Measurements from ENCODE around the gene TIMM23. TPM values are rescaled to one million over a fixed set of nuclear protein-coding genes. Genes with fewer than 3 reads are reported as not detected.
"Not testable (repeated sequence)": the region's sequence is repeated elsewhere in the genome, so short reads cannot be mapped to it uniquely, and the experiment has no call there.

Gene TIMM23
- total RNA-seq, 1 donor from 2014 or later = 52.4 TPM

GRCh38 chr10:45997557-45997956 is 25.3 kb downstream of the TIMM23 start:
- no peak for DNase-seq (ENCODE audit: low read depth in 2 of 2)

- DNase-seq (ENCODE audit: low read depth in 2 of 2) = no peak
Observed at GRCh38 chr10:45997994-45998763, 25.9 kb downstream of the TIMM23 start.

DNA sequence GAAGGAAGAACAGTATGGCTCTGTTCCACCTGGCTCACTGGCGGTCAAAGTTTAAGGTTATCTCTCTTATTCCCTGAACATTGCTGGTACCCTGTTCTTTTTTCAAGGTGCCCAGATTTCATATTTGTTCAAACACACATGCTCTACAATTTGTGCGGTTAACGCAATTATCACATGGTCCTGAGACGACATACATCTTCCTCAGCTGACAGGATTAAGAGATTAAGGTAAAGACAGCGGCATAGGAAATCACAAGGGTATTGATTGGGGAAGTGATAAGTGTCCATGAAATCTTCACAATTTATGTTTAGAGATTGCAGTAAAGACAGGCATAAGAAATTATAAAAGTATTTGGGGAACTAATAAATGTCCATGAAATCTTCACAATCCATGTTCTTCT is 27.7 kb downstream of the TIMM23 start:
- DNase-seq (ENCODE audit: low read depth in 2 of 2) = not testable (repeated sequence)

- DNase-seq (ENCODE audit: low read depth in 2 of 2) = no peak
Observed at GRCh38 chr10:46000538-46000937, 28.2 kb downstream of the TIMM23 start.

- no peak for DNase-seq (ENCODE audit: low read depth in 2 of 2)
Observed at GRCh38 chr10:46001187-46001756, 29.0 kb downstream of the TIMM23 start.

- DNase-seq (ENCODE audit: low read depth in 2 of 2) = not testable (repeated sequence)
Observed at GRCh38 chr10:46002189-46002687, 29.9 kb downstream of the TIMM23 start.

DNA sequence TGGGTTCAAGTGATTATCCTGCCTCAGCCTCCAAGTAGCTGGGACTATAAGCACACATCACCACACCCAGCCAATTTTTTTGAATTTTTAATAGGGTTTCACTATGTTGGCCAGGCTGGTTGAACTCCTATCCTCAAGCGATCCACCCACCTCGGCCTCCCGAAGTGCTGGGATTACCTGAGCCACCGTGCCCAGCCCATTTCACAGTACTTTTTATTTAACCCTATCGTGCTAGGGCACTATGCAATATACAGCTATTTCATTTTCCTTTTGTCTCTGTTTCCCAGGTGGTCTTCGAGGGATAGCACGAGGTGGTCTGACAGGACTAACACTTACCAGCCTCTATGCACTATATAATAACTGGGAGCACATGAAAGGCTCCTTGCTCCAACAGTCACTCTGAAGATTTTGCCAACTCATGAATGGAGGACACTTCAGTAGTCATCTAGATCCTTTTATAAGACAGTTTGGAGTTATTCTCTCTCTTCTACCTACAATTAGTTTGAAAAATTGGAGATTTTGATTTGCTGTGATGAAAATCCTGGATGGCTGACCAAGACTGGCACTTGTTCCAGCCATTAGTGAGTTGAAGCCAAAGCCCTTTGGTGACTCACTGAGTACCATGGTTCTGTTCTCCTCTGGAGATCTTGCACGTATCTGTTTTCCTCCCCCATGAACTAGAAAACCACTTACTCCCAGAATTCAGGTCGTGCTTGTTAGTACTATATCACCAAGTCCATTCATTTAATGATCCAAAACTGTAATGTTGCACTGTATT is 30.8 kb downstream of the TIMM23 start:
- no peak for DNase-seq (ENCODE audit: low read depth in 2 of 2)

DNA sequence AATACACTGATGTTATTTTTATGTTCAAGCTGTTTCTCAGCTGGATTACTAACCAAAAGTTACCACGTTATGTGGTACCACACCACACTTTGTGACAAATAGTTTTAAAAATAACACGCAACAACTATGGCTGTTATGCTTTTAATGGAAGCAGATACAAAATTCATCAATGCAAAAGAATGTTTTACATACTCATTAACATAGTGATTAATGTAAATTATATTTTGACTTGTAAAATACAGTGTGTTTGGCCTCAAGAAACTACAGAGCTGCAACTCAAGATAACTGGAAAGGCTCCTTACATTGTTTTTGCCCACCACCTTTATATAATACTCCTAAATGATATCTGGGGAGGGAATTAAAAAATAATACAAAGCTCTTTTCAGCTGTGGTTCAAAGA is 32.7 kb downstream of the TIMM23 start:
- no peak for DNase-seq (ENCODE audit: low read depth in 2 of 2)

DNA sequence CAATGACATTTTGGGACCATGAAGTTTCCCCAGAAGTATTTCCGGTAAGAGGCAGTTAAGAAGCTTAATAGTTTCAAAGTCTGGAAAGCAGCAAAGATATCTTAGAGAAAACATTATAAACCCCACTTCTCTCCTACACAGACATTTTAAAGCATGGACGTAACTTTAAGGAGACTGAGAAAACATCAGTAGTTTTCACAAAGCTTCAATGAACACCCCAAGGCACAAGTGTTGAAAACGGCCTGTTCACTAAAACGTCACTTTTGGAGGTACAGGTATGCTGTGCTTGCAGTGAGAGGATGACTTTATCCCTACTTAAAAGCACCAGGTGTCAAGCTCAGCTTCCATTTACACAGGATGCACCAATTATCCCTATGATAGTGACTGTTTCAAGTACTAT is 33.1 kb downstream of the TIMM23 start:
- DNase-seq (ENCODE audit: low read depth in 2 of 2) = no peak

DNA sequence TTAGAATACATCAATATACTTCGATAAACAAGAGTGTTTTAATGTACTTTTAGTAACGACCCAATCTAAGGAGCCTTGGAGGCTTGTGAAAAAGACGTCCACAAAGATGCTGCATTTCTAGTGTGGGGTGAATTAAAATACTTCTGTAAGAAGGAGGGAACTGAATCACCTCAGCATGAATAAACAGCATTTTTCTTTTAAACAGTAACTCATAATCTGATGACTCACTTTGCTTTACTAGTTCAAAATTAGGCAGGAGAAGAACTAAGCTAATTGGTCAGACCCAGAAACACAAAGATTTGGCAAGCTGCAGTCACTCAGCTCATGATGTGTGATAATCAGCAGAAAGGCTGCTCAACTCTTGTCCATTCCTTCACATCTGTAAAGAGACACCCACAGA is 33.9 kb downstream of the TIMM23 start:
- peak in 1 of 2 donors; percentile 47 for DNase-seq (ENCODE audit: low read depth in 2 of 2)

DNA sequence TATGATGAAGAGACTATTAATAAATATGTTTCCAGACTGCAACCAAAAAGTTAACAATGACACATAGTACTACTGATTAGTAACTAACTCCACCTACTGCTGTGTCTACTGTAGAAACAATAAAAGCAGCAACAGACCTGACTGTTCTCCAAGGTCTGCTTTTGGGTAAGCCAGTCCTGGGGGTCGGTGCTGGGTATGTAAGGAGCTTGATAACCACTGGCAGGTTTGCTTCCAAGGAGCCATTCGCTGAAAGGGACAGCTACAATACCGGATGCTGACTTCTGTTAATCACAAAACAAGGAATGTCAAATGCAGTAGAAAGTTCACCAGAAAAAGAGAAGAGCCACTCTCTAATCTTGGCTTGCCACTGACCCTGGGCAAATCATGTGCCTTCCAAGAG is 40.5 kb downstream of the TIMM23 start:
- DNase-seq (ENCODE audit: low read depth in 2 of 2) = no peak

DNA sequence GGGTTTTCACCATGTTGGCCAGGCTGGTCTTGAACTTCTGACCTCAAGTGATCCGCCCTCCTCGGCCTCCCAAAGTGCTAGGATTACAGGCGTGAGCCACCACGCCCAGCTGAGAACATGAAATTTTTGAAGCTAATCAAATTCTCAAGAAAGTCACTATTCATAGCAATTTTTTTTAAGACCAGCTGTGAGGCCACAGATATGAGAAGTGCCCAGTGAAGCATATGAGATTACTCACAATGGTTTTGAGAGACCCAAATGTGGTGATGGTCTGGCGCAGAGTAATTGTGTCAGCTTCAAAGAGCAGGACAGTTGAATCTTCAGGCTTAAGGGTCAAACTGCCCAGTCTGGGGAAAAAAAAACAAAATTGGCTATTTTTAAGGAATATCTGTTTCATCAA is 41.9 kb downstream of the TIMM23 start:
- no peak for DNase-seq (ENCODE audit: low read depth in 2 of 2)

- DNase-seq (ENCODE audit: low read depth in 2 of 2) = no peak
Observed at GRCh38 chr10:46014683-46015405, 42.6 kb downstream of the TIMM23 start.

DNA sequence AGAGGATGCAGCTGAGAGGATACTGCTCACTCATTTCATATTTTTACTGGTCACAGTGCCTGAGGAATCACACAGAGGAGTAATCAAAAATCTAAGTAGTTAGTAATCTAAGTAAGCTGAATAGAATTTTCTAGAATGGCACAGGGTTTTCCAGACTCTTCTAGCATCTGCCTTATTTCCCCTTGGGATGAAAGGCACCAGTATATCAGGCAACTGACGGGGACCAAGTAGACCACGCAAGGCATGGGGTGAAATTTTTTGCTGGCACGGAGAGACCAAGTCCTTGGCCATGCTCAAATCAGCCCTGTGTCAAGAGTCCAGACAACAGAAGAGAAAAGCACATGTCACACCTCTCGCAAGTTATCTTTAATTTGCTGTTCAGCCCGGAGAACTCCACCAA is 43.9 kb downstream of the TIMM23 start:
- DNase-seq (ENCODE audit: low read depth in 2 of 2) = no peak

- no peak for DNase-seq (ENCODE audit: low read depth in 2 of 2)
Observed at GRCh38 chr10:46016811-46017210, 44.5 kb downstream of the TIMM23 start.

DNA sequence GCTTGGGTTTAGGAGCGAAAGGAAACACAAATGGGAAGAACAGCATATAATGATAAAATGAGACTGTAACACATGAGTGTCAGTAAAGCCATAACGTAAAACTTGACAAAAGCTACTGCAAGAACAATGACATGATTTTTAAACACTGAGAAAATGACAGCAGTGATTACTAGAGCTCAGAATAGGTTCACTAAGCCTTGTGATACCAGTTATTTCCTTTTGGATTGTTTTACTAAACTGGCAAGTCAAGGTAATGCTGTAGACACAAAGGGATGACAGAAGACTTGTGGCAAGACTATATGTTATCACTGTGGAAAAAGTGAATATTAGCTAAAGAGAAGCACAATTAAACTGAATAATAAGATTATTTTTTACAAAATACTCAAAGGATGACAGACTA is 45.4 kb downstream of the TIMM23 start:
- DNase-seq (ENCODE audit: low read depth in 2 of 2) = peak in 1 of 2 donors; percentile 38

DNA sequence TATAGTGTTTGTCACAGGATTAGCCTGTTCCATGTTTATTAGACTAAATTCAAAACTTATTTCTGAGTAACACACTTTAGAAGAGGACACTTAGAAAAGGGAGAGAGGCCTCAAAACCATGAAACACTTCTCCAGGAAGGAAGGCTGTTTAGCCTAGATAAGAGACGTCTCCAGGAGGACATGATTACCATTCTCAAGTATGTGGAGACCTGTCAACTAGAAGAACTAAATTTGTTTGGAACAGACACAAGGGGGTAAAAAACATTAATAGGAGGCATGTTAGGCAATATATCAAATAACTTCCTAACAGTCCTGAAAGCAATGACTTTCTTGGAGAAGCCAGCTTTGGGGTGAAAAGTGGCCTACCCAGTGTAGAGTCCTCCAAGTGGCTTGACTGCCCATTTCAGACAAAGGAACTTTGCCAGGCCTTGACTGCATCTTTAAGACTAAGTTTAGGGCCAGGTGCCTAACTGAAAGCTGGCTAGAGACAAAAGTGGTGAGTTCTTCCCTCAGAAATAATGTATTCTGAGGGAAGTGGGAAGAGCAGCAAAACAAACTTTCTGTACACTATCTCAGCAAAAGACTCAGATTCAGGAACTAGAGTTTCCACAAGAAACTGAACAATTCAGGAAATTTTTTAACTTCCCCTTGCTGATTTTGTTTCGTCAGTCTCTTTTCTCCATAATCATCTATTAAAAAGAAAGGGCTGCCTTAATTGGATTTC is 46.3 kb downstream of the TIMM23 start:
- DNase-seq (ENCODE audit: low read depth in 2 of 2) = peak in 1 of 2 donors; percentile 83

GRCh38 chr10:46019177-46019528 is 46.9 kb downstream of the TIMM23 start:
- no peak for DNase-seq (ENCODE audit: low read depth in 2 of 2)

DNA sequence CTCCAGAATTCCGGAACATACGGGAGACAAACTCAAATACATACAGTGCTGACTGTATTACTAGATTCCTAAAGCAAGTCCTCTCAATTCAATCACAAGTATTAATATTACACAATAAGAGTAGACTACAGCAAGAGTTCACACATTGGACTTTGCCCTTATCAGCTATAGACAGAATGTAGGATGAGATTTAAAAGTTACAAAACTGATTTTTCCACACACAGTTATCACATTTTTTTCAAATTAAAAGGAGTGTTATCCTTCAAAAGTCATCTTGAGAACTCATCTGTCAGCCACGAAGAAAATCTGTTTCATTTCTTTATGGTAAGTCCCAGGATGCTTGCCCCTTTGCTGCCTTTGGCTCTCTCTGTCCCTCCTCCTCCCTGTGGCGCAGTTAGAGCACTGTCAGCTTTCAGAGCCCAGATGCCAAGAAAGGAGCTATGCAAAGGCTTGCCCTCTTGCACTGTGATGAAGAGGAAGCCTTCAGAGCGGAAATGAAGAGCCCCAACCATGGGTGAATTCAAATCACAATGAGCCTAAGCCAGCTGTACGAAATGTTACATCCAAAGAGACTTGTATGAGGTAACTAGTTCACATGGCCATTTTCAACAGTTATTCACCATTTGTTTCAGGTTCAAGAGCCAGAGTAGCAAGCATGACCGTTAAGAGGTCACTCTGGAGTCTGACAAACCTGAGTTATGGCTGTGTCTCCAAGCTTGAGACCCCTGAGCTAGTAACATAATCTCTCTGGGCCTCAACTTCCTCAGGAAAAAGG is 47.5 kb downstream of the TIMM23 start:
- peak in 1 of 2 donors; percentile 69 for DNase-seq (ENCODE audit: low read depth in 2 of 2)

DNA sequence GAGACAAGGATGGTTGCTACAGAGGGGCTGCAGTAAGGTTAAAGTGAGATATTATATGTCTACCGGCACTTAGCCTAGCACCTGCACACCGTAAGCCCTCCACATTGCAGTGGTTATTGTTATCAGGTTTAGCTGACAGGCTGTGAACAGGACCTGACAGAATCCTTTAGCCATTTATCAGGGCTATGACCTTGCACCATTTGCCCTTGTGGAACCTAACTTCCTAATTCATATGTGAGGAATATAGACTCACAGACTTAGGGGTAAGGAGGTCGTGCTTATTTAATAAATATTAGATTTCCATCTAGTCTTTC is 48.0 kb downstream of the TIMM23 start:
- no peak for DNase-seq (ENCODE audit: low read depth in 2 of 2)
